Esophagus (tissue), 2 donors: ENCODE measurements around the gene RAD51B. TPM values are rescaled to one million over a fixed set of nuclear protein-coding genes. Genes with fewer than 3 reads are reported as not detected.
"Not testable (repeated sequence)": the region's sequence is repeated elsewhere in the genome, so short reads cannot be mapped to it uniquely, and the experiment has no call there.

Experiments
- H3K27ac ChIP-seq, 2 donors: one replicate each; pipeline ENCODE4 v1.5.1; 2013; ENCODE audit warnings: low read depth in 2 of 2, mild to moderate bottlenecking in 2 of 2, inconsistent platforms in 1 of 2, low read length in 1 of 2, moderate library complexity in 1 of 2
- H3K27me3 ChIP-seq, 2 donors: one replicate each; pipeline ENCODE4 v1.6.1; 2013; ENCODE audit warnings: low read length in 2 of 2, control low read depth in 1 of 2, mild to moderate bottlenecking in 1 of 2; ENCODE audit not compliant: insufficient read depth in 2 of 2, control insufficient read depth in 1 of 2
- H3K36me3 ChIP-seq, 2 donors: one replicate each; pipeline ENCODE4 v1.6.1; 2013; ENCODE audit warnings: low read length in 1 of 2; ENCODE audit not compliant: control insufficient read depth in 2 of 2, insufficient read depth in 2 of 2
- H3K4me1 ChIP-seq, 2 donors: one replicate each; pipeline ENCODE4 v1.6.1; 2013; ENCODE audit warnings: low read length in 1 of 2; ENCODE audit not compliant: control insufficient read depth in 2 of 2, insufficient read depth in 2 of 2
- H3K4me3 ChIP-seq, 2 donors: one replicate each; pipeline ENCODE4 v1.5.1; 2013; ENCODE audit warnings: low read length in 2 of 2, mild to moderate bottlenecking in 2 of 2, low read depth in 1 of 2, moderate library complexity in 1 of 2
- H3K9me3 ChIP-seq, 2 donors: one replicate each; pipeline ENCODE4 v1.6.1; 2013; ENCODE audit warnings: mild to moderate bottlenecking in 2 of 2, low read depth in 1 of 2, low read length in 1 of 2, moderate library complexity in 1 of 2; ENCODE audit not compliant: control insufficient read depth in 2 of 2, insufficient read depth in 1 of 2
- WGBS, 2 donors: extraction: QIAGEN DNeasy Blood & Tissue Kit; methylation state at CpG; one replicate each; pipeline ENCODE4 v1.1.7; 2013; 5-methylcytosine and 5-hydroxymethylcytosine counted together
- polyA plus RNA-seq, 2 donors: library from polyadenylated mRNA; stranded (reverse); fragments of 200-250 nt; gene quantifications; one replicate each; pipeline ENCODE4 v1.2.3, GENCODE V29; 2013
- donor health status: healthy with polysubstance abuse.
- donor health status: Bipolar disorder and iron deficiency.

The RAD51B gene
- polyA plus RNA-seq, 2 donors, result 3.2 to 4.0 TPM

DNA sequence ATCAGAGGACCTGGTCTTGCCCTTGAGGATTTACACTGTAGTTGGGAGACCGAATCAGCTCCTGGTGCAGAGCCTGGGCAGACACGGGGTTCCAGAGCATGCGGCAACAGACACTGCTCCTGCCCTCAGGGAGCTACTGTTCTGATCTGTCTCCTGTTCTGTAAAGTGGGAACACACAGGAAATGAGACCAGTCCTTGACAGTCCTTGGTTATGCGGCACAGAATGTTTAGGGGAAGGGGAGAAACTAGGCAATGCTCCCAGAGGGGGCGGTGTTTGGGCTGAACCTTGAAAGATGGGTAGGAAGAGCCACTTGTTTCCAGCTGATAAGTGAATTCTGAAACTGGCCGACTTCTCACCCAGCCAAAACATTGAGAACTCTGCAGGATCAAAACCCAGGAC, 840.9 kb downstream of the RAD51B start:
- Histone ChIP-seq H3K27me3 (no peaks in the 10 kb centered on the region), H3K9me3 (no peaks in the 10 kb centered on the region), H3K4me1 (peaks cover 10 to 13% of the 10 kb centered on the region in 2 donors), H3K4me3 (no peak overlapping the region), H3K36me3 (no peaks in the 10 kb centered on the region), H3K27ac (no peak overlapping the region)
- WGBS, 2 donors, result 86 to 89% methylated on average over 6 of the region's 6 CpGs

DNA sequence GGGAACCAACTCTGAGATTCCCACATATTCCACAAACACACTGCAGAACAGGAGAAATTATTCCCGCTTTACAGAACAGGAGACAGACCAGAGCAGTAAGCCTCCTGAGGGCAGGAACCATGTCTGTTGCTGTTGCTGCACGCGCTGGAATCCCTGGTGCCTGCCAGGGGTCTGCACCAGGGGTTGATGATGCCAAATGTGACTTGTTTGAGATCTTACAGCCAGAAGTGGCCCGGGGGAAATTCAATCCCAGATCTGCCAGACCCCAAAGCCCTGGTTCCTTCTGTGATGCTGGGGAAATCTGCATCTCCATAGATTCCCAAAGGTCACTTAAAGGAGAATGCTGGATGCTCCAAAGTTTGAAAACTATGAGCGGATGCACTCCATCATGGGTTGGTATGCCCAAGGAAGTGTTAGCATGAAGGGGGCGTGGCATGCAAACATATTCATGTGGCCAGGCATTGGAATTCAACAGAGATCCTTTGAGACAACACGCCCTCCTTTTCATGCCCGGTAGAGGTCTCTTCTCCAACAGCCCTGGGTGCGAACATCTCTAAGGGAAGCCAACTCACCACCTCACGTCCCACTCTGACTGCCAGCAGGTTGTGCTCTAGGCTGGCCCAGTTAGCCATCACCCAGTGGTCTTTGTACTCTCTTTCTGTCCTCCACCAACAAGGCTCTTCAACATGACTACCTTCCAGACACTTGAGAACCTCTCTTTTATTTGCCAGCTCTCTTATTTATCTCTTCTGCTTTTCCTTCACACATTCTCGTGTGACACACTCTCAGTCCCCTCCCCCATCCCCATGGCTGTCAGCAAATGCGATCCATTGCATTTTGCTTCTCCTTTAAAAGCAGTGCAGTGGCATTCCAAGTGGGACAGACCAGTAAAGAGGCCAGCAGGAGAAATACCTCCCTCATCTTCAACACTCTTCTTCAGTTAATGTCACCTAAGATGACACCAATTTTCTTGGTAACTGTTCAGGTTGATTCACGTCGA, 841.9 kb downstream of the RAD51B start:
- H3K27ac ChIP-seq, result no peak overlapping the region
- H3K4me3 ChIP-seq, result no peak overlapping the region
- peaks cover 10 to 11% of the 10 kb centered on the region in 2 donors for H3K4me1 ChIP-seq
- H3K27me3 ChIP-seq, result no peaks in the 10 kb centered on the region
- WGBS, 2 donors, result 86 to 90% methylated on average over 14 of the region's 14 CpGs
- no peaks in the 10 kb centered on the region for H3K9me3 ChIP-seq
- H3K36me3 ChIP-seq, result no peaks in the 10 kb centered on the region

DNA sequence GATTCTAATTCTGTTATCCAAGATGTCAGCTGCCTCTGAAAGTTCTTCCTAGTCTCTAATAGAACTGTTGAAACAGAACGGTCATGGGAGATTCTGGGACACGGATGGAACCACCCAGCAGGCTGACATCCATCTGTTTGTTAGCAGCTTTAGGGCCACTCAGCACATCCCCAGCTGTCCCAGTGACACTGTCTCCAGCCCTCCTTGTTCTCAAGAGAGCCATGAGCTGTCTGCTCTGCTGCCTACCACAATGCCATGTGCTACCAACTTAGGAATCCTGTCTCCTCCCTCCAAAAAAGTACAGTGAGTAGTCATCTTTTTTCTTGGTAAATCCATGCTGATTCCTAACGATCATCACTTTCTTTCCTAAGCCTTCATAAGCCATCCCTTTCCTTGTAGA, 842.8 kb downstream of the RAD51B start:
- Histone ChIP-seq H3K27me3 (no peaks in the 10 kb centered on the region), H3K4me3 (no peak overlapping the region), H3K36me3 (no peaks in the 10 kb centered on the region), H3K27ac (no peak overlapping the region), H3K9me3 (no peaks in the 10 kb centered on the region), H3K4me1 (peaks cover 10 to 11% of the 10 kb centered on the region in 2 donors)
- 69 to 75% methylated on average over 3 of the region's 3 CpGs for WGBS, 2 donors

DNA sequence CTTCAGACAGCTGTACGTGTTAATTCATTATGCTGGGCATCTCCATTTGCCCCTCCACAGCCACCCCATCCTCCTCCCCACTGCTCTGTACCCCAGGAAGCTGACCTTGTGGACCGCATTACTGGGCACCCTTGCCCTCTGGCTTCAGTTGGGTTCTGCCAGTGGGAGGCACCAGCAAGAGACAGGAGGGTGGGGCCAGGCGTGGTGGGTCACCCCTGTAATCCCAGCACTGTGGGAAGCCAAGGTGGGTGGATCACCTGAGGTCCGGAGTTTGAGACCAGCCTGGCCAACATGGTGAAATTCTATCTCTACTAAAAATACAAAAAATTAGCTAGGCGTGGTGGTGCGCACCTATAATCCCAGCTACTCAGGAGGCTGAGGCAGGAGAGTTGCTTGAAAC, 843.2 kb downstream of the RAD51B start:
- H3K27me3 ChIP-seq, H3K36me3 ChIP-seq, H3K9me3 ChIP-seq, H3K4me3 ChIP-seq: not testable (repeated sequence)
- peak overlapping the region in 1 of 2 donors; percentile 16 for H3K27ac ChIP-seq
- H3K4me1 ChIP-seq, result peaks cover 10 to 12% of the 10 kb centered on the region in 2 donors
- WGBS, 2 donors, result 79 to 94% methylated on average over 5 to 6 of the region's 6 CpGs

DNA sequence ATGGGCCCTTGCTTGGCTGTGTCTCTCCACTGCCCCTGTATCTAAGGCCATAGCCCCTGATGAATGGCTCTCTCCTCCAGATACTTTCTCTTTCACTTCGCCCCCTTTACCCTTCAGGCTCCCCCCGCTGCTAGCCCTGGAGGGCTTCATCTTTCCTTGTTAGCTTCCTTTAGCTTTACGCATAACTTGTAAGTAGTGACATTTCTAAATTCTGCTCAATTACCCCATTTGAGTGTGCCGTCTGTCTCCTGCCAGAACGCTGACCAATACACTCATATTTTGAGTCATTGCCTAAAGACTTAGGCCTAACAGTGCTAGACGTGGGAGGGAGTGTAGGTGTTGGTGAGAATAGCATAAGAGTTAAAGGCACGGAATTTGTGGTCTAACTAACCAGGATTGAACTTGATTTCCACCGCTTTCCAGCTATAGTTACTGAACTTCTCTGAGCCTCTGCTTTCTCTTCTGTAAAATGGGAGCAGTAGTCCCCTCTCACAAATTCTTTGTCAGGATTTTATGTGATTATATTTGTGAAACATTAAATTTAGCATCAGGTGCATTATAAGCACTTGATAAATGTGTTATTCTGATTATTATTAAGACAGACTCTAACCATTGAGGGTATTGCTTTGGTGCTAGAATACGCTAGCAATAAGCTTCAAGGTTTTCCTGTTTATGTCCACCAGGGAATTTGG, 844.0 kb downstream of the RAD51B start:
- peaks cover 13 to 14% of the 10 kb centered on the region in 2 donors for H3K4me1 ChIP-seq
- no peaks in the 10 kb centered on the region for H3K36me3 ChIP-seq
- no peaks in the 10 kb centered on the region for H3K27me3 ChIP-seq
- H3K27ac ChIP-seq, result peak overlapping the region; percentile 17 to 18
- H3K9me3 ChIP-seq, result no peaks in the 10 kb centered on the region
- WGBS, 2 donors, result 74 to 81% methylated on average over 9 of the region's 9 CpGs
- H3K4me3 ChIP-seq, result no peak overlapping the region

DNA sequence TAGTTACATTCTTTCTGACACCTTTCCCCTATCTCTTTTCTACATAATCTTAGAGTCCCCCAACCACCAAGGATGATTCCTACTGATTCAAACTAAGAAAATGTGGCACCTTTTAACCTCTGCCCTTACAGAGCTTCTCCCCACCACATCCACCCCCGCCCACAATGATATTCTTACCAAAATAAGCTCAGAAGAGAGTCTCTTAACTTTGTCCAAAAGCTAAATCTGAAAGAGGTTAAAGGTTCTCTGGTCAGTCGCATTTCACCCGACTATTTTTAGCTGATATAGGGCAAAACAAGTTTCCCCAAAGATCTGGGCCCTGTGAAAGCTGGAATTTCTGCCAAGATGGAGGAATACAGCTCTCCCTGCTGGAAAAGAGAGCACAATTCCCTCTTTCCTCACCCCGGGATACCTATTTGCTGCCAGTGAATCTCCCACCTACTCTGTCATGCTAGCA, 844.7 kb downstream of the RAD51B start:
- Histone ChIP-seq H3K9me3 (no peaks in the 10 kb centered on the region), H3K4me3 (no peak overlapping the region), H3K27ac (peak overlapping the region; percentile 4 to 70), H3K36me3 (no peaks in the 10 kb centered on the region), H3K27me3 (no peaks in the 10 kb centered on the region), H3K4me1 (peaks cover 9 to 11% of the 10 kb centered on the region in 2 donors)
- 65 to 72% methylated on average over 4 of the region's 4 CpGs for WGBS, 2 donors

DNA sequence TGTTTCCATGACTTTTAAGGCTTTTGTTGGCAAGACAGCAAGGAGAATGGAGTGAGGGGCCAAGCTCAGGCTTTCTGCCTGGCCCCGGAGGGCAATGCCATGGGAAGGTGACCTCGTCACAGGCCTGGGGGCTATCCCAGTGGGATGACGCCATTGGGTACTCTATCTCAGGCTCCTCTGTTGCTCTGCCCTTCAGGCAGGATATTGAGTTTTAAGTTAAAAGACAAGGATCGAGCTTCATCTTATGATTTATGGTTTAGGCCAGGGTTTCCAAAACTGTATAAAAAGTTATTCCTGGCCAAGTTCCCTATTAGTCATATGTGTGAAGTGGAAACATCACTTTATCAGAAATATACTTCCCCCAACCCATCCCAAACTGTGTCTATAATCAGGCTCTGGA, 845.6 kb downstream of the RAD51B start:
- 50 to 67% methylated on average over 4 of the region's 4 CpGs for WGBS, 2 donors
- Histone ChIP-seq H3K36me3 (no peaks in the 10 kb centered on the region), H3K27ac (peak overlapping the region; percentile 62 to 70), H3K9me3 (no peaks in the 10 kb centered on the region), H3K27me3 (no peaks in the 10 kb centered on the region), H3K4me1 (peaks cover 12 to 13% of the 10 kb centered on the region in 2 donors), H3K4me3 (no peak overlapping the region)

DNA sequence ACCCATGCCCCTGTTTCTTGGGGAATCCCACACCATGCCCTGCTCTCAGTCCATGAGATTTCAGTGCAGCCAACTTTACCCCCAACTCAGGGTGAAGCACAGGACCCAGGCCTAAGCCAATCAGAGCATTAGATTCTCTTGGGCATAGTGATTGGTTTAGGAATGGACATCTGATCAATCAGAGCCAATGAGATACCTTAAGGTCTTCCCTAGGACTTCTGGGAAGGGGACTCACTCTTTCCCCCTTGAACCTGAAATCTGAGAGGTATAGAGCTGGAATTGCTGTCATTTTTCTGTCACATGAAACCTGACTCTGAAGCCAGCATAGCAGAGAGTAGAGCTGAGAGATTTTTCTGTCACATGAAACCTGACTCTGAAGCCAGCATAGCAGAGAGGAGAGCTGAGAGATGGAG, 846.2 kb downstream of the RAD51B start:
- Histone ChIP-seq H3K4me3 (no peak overlapping the region), H3K36me3 (no peaks in the 10 kb centered on the region), H3K27me3 (no peaks in the 10 kb centered on the region), H3K27ac (peak overlapping the region; percentile 62 to 68), H3K4me1 (peaks cover 15 to 16% of the 10 kb centered on the region in 2 donors), H3K9me3 (no peaks in the 10 kb centered on the region)

DNA sequence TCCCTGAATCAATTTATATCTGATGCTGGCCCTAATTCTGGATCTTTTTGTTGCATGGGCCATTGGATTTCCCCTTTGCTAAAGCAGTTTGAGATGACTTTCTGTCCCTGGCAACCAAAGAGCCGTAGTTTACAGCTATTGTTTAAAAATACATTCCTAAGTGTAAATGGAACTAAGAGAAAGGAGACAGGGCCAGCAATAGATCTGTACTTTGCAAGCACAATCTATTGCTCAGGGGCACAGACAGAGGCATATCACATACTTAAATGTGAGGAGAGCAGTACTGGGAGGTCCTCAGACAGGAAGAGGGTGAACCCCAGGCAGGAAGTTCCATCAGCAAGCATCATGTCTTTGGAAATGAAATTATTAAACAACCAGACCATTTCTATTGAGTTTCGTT, 846.7 kb downstream of the RAD51B start:
- Histone ChIP-seq H3K4me3 (no peak overlapping the region), H3K4me1 (peaks cover 17 to 19% of the 10 kb centered on the region in 2 donors), H3K27ac (peak overlapping the region; percentile 62 to 68), H3K9me3 (no peaks in the 10 kb centered on the region), H3K36me3 (no peaks in the 10 kb centered on the region), H3K27me3 (no peaks in the 10 kb centered on the region)
- WGBS, 2 donors, result 53 to 56% methylated on average over 2 of the region's 2 CpGs
